Activated CD8-positive, alpha-beta T cell treated with anti-CD3 and anti-CD28 coated beads, Interleukin-2, amount 10 ng/mL, durations not matched to agents 7 days and 5 days (primary cell): Measurements from ENCODE around the gene ANKRD29. TPM values are rescaled to one million over a fixed set of nuclear protein-coding genes. Genes with fewer than 3 reads are reported as not detected.
A peak's percentile ranks its signal among the peaks of the same experiment; 100 is the strongest.
"Not testable (repeated sequence)": the region's sequence is repeated elsewhere in the genome, so short reads cannot be mapped to it uniquely, and the experiment has no call there.

Experiments used
- ATAC-seq: fragments of 150-1000 bp; cut with Tn5 transposase; one replicate; pipeline ENCODE4 v1.10.0; 2021; ENCODE audit warnings: moderate library complexity
- CTCF ChIA-PET: fragments of 350-600 bp; sonication (Branson Sonifier 250); formaldehyde crosslinking; loops from one replicate; lab custom pipeline; 2021; ENCODE audit warnings: antibody characterized with exemption; lab: Charles Lee
- POLR2A ChIA-PET: fragments of 350-600 bp; sonication (Branson Sonifier 250); formaldehyde crosslinking; loops from one replicate; lab custom pipeline; 2021; ENCODE audit warnings: antibody characterized with exemption; lab: Charles Lee
- DNase-seq: peaks from one replicate; pipeline ENCODE4 v3.0.0-alpha.2; 2020
- H3K27ac Mint-ChIP-seq: one replicate; pipeline ENCODE4 v1.8.0; 2021; ENCODE audit warnings: mild to moderate bottlenecking, mixed read lengths
- H3K27me3 Mint-ChIP-seq: one replicate; pipeline ENCODE4 v1.8.0; 2021; ENCODE audit warnings: low read depth, mixed read lengths
- H3K36me3 Mint-ChIP-seq: one replicate; pipeline ENCODE4 v1.8.0; 2021; ENCODE audit warnings: low read depth, mixed read lengths
- H3K4me1 Mint-ChIP-seq: one replicate; pipeline ENCODE4 v1.8.0; 2021; ENCODE audit warnings: low read depth, mixed read lengths
- H3K4me3 Mint-ChIP-seq: one replicate; pipeline ENCODE4 v1.8.0; 2021; ENCODE audit warnings: mild to moderate bottlenecking, mixed read lengths
- H3K9me3 Mint-ChIP-seq: one replicate; pipeline ENCODE4 v1.8.0; 2022; ENCODE audit warnings: mixed read lengths; ENCODE audit not compliant: insufficient read depth
- total RNA-seq, 2 experiments: library from RNA; stranded (reverse); gene quantifications; one replicate each; pipeline ENCODE4 v1.2.3, GENCODE V29; 2021

The ANKRD29 gene
- total RNA-seq, 2 experiments from 2014 or later: not detected

DNA sequence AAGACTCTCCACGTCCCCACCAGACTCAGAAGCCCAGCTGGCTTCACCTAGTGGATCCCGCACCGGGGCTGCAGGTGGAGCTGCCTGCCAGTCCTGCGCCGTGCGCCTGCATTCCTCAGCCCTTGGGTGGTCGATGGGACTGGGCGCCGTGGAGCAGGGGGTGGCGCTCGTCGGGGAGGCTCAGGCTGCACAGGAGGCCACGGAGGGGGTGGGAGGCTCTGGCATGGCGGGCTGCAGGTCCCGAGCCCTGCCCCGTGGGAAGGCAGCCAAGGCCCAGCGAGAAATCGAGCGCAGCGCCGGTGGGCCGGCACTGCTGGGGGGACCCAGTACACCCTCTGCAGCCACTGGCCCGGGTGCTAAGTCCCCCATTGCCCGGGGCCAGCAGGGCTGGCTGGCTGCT is 85.2 kb downstream of the ANKRD29 start:
- H3K27ac Mint-ChIP-seq, H3K9me3 Mint-ChIP-seq, H3K27me3 Mint-ChIP-seq, DNase-seq, ATAC-seq, CTCF ChIA-PET, H3K4me3 Mint-ChIP-seq, POLR2A ChIA-PET: not testable (repeated sequence)
- Mint-ChIP-seq H3K4me1 (peaks cover 48% of the 10 kb centered on the region), H3K36me3 (peaks cover 48% of the 10 kb centered on the region)

DNA sequence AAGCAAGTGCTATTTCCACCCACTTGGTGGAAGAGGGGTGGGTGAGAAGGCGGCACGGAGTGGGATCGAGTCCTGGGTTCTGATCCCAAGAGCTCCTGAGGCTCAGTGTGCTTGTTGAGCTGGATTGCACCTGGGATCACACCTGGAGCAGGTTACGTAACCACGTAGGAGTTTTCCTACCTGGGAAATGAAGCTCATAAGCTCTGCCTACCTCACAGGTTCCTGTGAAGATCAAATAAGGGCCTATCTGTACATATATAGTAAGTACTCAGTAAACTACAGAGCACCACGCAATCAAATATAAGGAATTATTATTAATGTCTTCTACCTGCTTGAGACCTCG is 87.4 kb downstream of the ANKRD29 start:
- H3K9me3 Mint-ChIP-seq: no peaks in the 10 kb centered on the region
- ChIA-PET CTCF (interaction anchor here (0.8 to 1.5 kb wide), 3 partner anchors 11 to 77 kb away, joined by 3 to 5 read pairs (median 3); partner anchors contain the start of gene NPC1), POLR2A (interaction anchor here (0.6 to 0.7 kb wide), 2 partner anchors 11 to 122 kb away, joined by 3 read pairs; partner anchors contain the start of genes NPC1 and RIOK3)
- H3K27ac Mint-ChIP-seq: peak overlapping the region; percentile 85
- no peaks in the 10 kb centered on the region for H3K27me3 Mint-ChIP-seq
- ATAC-seq (no peak), DNase-seq (no peak)
- peaks cover 49% of the 10 kb centered on the region for H3K36me3 Mint-ChIP-seq
- H3K4me1 Mint-ChIP-seq: peaks cover 46% of the 10 kb centered on the region
- no peak overlapping the region for H3K4me3 Mint-ChIP-seq

DNA sequence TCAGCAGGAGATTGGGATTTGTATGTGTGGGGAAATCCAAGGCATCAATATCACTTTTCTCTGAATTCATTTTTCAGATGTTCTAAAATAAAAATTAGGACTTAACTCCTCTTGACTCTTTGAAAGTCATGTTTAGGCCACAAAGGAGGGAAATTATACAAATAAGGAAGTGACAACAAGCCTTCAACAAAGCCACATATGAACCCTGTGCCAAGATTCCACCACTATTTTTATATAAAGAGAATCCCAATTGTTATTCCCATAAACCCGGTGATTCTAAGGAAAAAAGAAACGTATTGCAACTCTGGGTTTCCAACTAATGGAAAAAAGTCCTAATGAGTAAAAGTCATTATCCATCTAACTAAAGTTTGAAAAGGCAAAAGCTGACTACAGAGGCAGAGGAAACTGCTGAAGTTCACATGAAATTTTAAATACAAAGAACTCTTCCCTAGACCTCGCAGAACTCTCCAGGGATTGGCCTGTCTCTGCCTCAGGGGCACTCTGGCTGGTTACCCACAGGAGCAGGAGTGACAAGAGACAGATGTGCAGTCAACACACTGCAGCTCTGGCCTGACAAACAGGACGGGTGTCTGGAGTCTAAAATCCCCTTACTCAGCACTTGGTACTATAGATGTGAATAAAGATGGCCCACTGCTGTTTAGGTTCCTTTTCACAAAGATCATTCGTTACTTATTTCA is 88.0 kb downstream of the ANKRD29 start:
- Mint-ChIP-seq H3K36me3 (peaks cover 51% of the 10 kb centered on the region), H3K4me1 (peaks cover 46% of the 10 kb centered on the region), H3K4me3 (peak overlapping the region; percentile 46), H3K27ac (peak overlapping the region; percentile 85), H3K27me3 (no peaks in the 10 kb centered on the region), H3K9me3 (no peaks in the 10 kb centered on the region)
- ATAC-seq (no peak), DNase-seq (no peak)
- ChIA-PET CTCF (interaction anchor here (0.6 to 1.5 kb wide), 3 partner anchors 11 to 121 kb away, joined by 3 to 5 read pairs (median 3); partner anchors contain the start of genes NPC1 and RIOK3), POLR2A (interaction anchor here (0.7 to 1.6 kb wide), 2 partner anchors 11 to 122 kb away, joined by 3 to 8 read pairs; partner anchors contain the start of gene RIOK3)

DNA sequence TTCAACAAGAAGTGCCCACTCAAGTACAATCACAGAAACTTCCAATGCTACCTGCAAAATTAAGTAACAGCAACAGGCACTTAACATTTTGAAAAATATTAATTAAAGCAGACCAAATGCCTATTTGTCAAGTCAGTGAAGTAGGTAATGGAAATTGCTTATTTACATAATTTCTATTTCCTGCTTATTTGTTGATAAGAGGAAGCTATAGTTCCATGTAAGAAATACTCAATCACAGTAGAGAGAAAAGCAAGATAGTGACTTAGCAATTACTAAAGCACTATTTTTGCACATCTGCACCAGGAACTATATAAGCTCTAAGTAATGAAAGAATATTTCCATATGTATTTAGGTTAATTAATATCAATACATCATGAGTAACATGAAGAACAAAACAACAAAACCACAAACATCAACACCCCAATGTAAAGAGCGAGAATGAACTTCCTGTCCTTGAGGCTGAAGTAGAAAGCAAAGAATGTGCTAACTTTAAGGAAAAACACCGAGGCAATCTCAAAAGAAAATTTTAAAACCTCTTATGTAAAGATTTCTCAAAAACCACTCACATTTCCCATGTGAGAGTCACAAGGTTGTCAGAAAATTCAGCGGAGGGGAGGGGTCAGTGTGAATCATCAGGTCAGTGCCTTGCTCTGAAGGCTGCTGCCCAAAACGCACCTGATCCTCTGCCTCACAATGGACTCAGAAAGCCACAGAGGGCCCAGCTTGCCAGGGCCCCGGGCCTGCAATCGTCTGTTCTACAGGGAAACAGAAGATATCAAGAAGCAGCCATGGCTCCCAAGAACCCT is 88.9 kb downstream of the ANKRD29 start:
- DNase-seq (peak; percentile 46), ATAC-seq (peak; percentile 75)
- CTCF ChIA-PET: interaction anchor here (1.2 kb wide), 1 partner anchor 58 kb away, joined by 4 read pairs; no protein-coding TSS in a partner anchor
- H3K4me1 Mint-ChIP-seq: peaks cover 40% of the 10 kb centered on the region
- peak overlapping the region; percentile 85 for H3K27ac Mint-ChIP-seq
- H3K9me3 Mint-ChIP-seq: no peaks in the 10 kb centered on the region
- peak overlapping the region; percentile 46 for H3K4me3 Mint-ChIP-seq
- H3K36me3 Mint-ChIP-seq: peaks cover 51% of the 10 kb centered on the region
- POLR2A ChIA-PET: interaction anchor here (1.6 kb wide), 1 partner anchor 12 kb away, joined by 8 read pairs; no protein-coding TSS in a partner anchor
- H3K27me3 Mint-ChIP-seq: no peaks in the 10 kb centered on the region

DNA sequence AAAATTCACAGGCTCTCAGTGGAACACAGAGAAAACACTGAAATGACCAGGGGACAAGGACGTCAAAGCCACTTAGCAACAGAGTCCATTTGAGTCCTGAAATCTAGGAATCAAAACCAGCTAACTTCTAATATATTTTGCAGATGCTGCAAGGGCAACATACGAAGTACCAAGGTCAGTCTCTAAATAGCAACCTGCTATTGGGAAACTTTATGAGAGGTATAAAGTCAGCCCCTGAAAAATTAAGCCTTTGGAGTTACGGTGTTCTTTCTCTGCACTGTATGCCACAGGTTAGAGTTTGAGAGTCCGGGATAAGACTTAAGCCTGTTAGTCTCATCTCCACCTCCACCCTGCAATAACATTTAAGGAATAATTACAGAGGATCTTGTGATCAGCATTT is 89.7 kb downstream of the ANKRD29 start:
- no peak for ATAC-seq
- ChIA-PET CTCF (interaction anchor here (1.2 kb wide), 1 partner anchor 57 kb away, joined by 4 read pairs; no protein-coding TSS in a partner anchor), POLR2A (interaction anchor here (2.0 kb wide), 1 partner anchor 12 kb away, joined by 5 read pairs; no protein-coding TSS in a partner anchor)
- no peak for DNase-seq
- Mint-ChIP-seq H3K27ac (peak overlapping the region; percentile 57), H3K4me1 (peaks cover 35% of the 10 kb centered on the region), H3K9me3 (no peaks in the 10 kb centered on the region), H3K27me3 (no peaks in the 10 kb centered on the region), H3K36me3 (peaks cover 55% of the 10 kb centered on the region), H3K4me3 (no peak overlapping the region)

DNA sequence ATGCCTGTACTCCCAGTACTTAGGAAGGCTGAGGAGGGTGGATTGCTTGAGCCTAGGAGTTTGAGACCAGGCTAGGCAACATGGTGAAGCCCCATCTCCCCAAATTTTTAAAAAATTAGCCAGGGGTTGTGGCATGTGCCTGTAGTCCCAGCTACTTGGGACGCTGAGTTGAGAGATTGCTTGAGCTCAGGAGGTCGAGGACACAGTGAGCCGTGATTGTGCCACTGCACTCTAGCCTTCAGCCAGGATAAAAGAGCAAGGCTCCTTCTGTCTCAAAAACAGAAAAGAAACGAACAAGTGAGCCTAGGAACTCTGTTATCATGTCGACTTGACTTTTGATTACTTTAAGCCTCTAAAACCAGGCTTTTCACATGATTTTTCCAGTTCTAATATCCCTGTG is 90.1 kb downstream of the ANKRD29 start:
- Mint-ChIP-seq H3K27ac (no peak overlapping the region), H3K9me3 (no peaks in the 10 kb centered on the region), H3K4me3 (no peak overlapping the region), H3K36me3 (peaks cover 56% of the 10 kb centered on the region), H3K27me3 (no peaks in the 10 kb centered on the region), H3K4me1 (peaks cover 35% of the 10 kb centered on the region)
- DNase-seq (no peak), ATAC-seq (no peak)
- ChIA-PET CTCF (interaction anchor here (1.3 to 1.7 kb wide), 2 partner anchors 15 to 56 kb away, joined by 5 to 10 read pairs; no protein-coding TSS in a partner anchor), POLR2A (interaction anchor here (2.0 kb wide), 1 partner anchor 13 kb away, joined by 5 read pairs; no protein-coding TSS in a partner anchor)

DNA sequence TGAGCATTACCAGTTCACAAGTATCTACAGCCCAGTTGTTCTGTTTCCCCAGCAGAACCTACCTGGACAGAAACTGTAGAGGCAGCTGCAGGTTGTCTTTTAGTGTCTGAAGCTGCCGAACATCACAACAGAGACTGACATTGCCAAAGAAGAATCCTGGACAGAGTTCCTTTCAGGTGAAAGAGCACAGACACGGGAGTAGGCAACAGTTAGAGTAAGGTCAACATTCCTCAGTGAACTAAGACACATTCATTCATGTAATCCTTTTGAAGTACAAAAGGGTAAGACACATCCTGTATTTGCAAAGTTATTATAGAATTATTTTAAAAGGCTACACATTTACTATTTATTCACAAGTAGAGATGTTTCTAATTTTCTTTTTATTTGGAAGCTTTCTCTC is 90.7 kb downstream of the ANKRD29 start:
- ChIA-PET CTCF (interaction anchor here (1.3 to 1.7 kb wide), 2 partner anchors 15 to 56 kb away, joined by 5 to 10 read pairs; no protein-coding TSS in a partner anchor), POLR2A (interaction anchor here (2.0 kb wide), 1 partner anchor 13 kb away, joined by 5 read pairs; no protein-coding TSS in a partner anchor)
- DNase-seq (no peak), ATAC-seq (no peak)
- H3K4me1 Mint-ChIP-seq: peaks cover 35% of the 10 kb centered on the region
- no peaks in the 10 kb centered on the region for H3K9me3 Mint-ChIP-seq
- H3K4me3 Mint-ChIP-seq: no peak overlapping the region
- no peak overlapping the region for H3K27ac Mint-ChIP-seq
- peaks cover 61% of the 10 kb centered on the region for H3K36me3 Mint-ChIP-seq
- H3K27me3 Mint-ChIP-seq: no peaks in the 10 kb centered on the region

DNA sequence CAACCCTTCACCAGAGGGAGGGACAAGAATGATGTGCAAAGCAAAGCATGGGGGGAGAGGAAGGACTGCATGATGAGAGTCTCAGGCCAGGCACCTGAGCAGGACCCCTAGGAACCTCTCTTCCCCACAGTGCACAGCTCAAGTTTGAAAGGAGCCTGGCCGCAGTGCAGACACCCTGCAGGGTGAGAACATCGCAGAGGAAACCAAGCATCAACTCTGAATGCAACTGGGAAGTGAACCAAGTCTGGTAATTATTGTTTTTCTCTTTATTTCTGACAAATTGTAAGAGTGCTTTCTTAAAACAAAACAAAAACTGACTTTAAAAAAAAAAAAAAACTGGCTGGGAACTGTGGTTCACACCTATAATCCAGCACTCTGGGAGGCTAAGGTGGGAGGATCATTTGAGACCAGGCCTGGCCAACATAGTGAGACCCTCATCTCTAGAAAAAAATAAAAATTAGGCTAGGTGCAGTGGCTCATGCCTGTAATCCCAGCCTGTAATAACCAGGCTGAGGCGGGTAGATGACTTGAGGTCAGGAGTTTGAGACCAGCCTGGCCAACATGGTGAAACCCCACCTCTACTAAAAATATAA is 91.7 kb downstream of the ANKRD29 start:
- ChIA-PET CTCF (interaction anchor here (0.8 to 1.7 kb wide), 3 partner anchors 16 to 55 kb away, joined by 4 to 10 read pairs (median 5); no protein-coding TSS in a partner anchor), POLR2A (interaction anchor here (0.6 to 2.0 kb wide), 2 partner anchors 11 to 14 kb away, joined by 5 to 6 read pairs; no protein-coding TSS in a partner anchor)
- H3K4me3 Mint-ChIP-seq: no peak overlapping the region
- H3K36me3 Mint-ChIP-seq: peaks cover 60% of the 10 kb centered on the region
- ATAC-seq: no peak
- no peaks in the 10 kb centered on the region for H3K27me3 Mint-ChIP-seq
- no peak overlapping the region for H3K27ac Mint-ChIP-seq
- no peaks in the 10 kb centered on the region for H3K9me3 Mint-ChIP-seq
- H3K4me1 Mint-ChIP-seq: peaks cover 31% of the 10 kb centered on the region
- DNase-seq: no peak

DNA sequence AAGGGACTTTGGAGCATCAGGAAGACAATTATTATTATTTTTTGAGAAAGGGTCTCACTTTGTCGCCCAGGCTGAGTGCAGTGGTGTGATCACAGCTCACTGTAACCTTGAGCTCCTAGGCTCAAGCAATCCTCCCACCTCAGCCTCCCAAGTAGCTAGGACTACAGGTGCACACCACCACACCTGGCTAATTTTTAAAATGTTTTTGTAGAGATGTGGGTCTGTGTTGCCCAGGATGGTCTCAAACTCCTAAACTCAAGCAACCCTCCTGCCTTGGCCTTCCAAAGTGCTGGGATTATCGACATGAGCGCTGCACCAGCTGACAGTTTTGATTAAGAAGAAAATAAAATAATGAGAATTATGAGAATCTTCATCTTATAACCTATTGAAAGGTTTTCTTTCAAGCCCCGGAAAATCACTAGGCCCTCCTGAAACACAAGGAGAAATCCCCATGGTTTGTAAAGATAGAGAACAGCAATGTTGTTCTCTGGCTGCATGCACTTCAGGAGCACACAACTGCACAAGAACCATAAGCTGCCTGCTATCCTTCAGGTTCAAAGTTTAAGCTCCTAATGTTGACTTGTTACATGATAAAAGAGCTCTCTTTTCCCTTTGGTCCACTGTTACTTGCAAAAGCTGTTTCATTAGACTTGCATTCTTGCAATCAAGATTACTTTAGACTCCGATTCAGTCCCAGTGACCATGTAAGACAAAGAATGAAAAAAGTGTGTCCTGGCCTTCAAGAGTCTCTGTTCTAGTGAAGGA is 93.2 kb downstream of the ANKRD29 start:
- no peak for DNase-seq
- Mint-ChIP-seq H3K36me3 (peaks cover 63% of the 10 kb centered on the region), H3K27ac (no peak overlapping the region), H3K4me3 (no peak overlapping the region), H3K27me3 (no peaks in the 10 kb centered on the region), H3K9me3 (no peaks in the 10 kb centered on the region), H3K4me1 (peaks cover 20% of the 10 kb centered on the region)
- POLR2A ChIA-PET: no interaction called here
- CTCF ChIA-PET: interaction anchor here (0.9 to 1.2 kb wide), 3 partner anchors 12 to 53 kb away, joined by 3 to 4 read pairs (median 3); partner anchors contain the start of gene NPC1
- no peak for ATAC-seq

DNA sequence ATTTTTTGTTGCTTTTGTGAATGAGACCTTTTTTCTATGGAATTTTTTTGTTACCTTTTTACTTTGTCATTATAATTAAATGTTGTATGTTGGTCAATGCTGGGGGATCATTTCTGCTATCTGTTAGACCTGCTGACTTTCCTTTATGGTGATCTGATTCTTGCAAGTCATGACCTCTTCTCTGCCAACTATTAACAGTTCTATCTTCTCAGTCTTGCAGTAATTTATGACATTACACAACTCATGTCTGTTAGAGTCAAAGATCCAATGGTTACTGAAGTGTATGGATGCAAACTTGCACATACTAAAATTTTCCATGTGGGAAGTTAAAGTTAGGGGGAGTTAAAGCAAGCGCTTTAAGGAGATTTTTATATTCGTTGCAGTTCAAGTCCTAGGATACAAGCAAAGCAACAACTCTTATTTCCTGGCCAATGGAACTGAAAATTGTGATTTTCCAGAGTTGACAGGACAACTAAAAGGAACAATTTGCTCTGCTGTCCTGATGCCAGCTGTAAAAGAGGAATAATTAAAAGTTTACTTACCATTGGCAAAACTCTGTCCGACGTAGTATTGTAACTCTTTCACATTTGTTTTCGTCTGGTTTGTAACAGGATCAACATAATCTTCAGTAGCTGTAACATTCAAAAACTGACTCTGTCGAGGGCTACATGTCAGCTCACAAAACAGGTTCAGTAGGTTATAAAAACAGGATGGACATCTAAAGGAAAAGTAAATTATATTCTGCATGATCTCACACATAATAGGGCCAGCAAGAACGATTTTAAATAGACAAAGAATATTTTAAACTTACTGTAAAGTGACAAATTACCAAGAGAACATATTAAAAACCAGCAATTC is 94.2 kb downstream of the ANKRD29 start:
- ATAC-seq: no peak
- Mint-ChIP-seq H3K9me3 (no peaks in the 10 kb centered on the region), H3K27me3 (no peaks in the 10 kb centered on the region), H3K27ac (no peak overlapping the region), H3K4me3 (no peak overlapping the region), H3K4me1 (peaks cover 15% of the 10 kb centered on the region), H3K36me3 (peaks cover 61% of the 10 kb centered on the region)
- CTCF ChIA-PET: interaction anchor here (1.2 kb wide), 1 partner anchor 52 kb away, joined by 3 read pairs; no protein-coding TSS in a partner anchor
- no peak for DNase-seq
- POLR2A ChIA-PET: no interaction called here
